A673 (cell line): Measurements from ENCODE around the gene NBPF3. TPM values are rescaled to one million over a fixed set of nuclear protein-coding genes. Genes with fewer than 3 reads are reported as not detected.

ENCODE experiments used
- BruUV-seq: library from RNA; stranded (reverse); fragments of 400-500 nt; replicated peaks from 2 replicates; lab custom pipeline; 2021; lab: Mats Ljungman, UMichigan
- CTCF ChIA-PET: fragments of 300-600 bp; sonication (Branson Sonifier 250); formaldehyde crosslinking; loops from one replicate; lab custom pipeline; 2022; ENCODE audit warnings: antibody characterized with exemption; lab: Charles Lee
- POLR2A ChIA-PET: fragments of 300-600 bp; sonication (Branson Sonifier 250); formaldehyde crosslinking; loops from one replicate; lab custom pipeline; 2022; ENCODE audit warnings: antibody characterized with exemption; ENCODE audit not compliant: low non-redundant PET; lab: Charles Lee
- DNase-seq: peaks from one replicate; pipeline ENCODE4 v3.0.0-alpha.2; 2015; ENCODE audit warnings: low spot score
- H3K27ac ChIP-seq: fragments of 200-600 bp; sonication (generic); 2 replicates; pipeline ENCODE4 v1.5.1; 2016; ENCODE audit warnings: mixed run types, low read depth, mild to moderate bottlenecking, mixed read lengths, antibody characterized with exemption, low read length; ENCODE audit not compliant: poor library complexity, severe bottlenecking
- H3K27me3 ChIP-seq: fragments of 200-600 bp; sonication (generic); replicated peaks from 2 replicates; pipeline ENCODE4 v1.6.1; 2017; ENCODE audit warnings: mixed run types, low read depth, mild to moderate bottlenecking, mixed read lengths, antibody characterized with exemption, low read length; ENCODE audit not compliant: insufficient read depth, poor library complexity
- H3K36me3 ChIP-seq: fragments of 200-600 bp; sonication (generic); 2 replicates; pipeline ENCODE4 v1.6.1; 2016; ENCODE audit warnings: mixed run types, mild to moderate bottlenecking, mixed read lengths, antibody characterized with exemption, low read length; ENCODE audit not compliant: insufficient read depth, poor library complexity, severe bottlenecking
- H3K4me1 ChIP-seq: fragments of 200-600 bp; sonication (generic); 2 replicates; pipeline ENCODE4 v1.6.1; 2017; ENCODE audit warnings: mixed run types, mild to moderate bottlenecking, mixed read lengths, antibody characterized with exemption, low read length; ENCODE audit not compliant: insufficient read depth, poor library complexity, severe bottlenecking
- H3K4me3 ChIP-seq: fragments of 200-600 bp; sonication (generic); 2 replicates; pipeline ENCODE4 v1.5.1; 2016; ENCODE audit warnings: low read depth, mixed run types, mild to moderate bottlenecking, mixed read lengths, low read length; ENCODE audit not compliant: poor library complexity, severe bottlenecking
- H3K9me3 ChIP-seq: fragments of 200-600 bp; sonication (generic); 2 replicates; pipeline ENCODE4 v1.6.1; 2016; ENCODE audit warnings: mixed run types, low read depth, mild to moderate bottlenecking, mixed read lengths, antibody characterized with exemption, low read length; ENCODE audit not compliant: poor library complexity, severe bottlenecking
- CTCF ChIP-seq: fragments of 300-800, 200-600 bp; sonication (generic); conservative IDR thresholded peaks from 2 replicates; pipeline ENCODE4 v1.5.1; 2017; ENCODE audit warnings: low read depth, mild to moderate bottlenecking, antibody characterized with exemption, low read length, moderate library complexity, mixed read lengths
- EZH2 ChIP-seq: fragments of 200-600 bp; sonication (generic); IDR thresholded peaks from 2 replicates; pipeline ENCODE4 v1.6.1; 2017; ENCODE audit warnings: borderline replicate concordance, low read depth, mild to moderate bottlenecking, mixed read lengths, antibody characterized with exemption, low read length; ENCODE audit not compliant: poor library complexity, severe bottlenecking
- intact Hi-C: fragments of 100-400 bp; cut with micrococcal nuclease; formaldehyde crosslinking; loops from one replicate; pipeline ENCODE4 v1.10.0; 2022; ENCODE audit not compliant: unreplicated experiment
- total RNA-seq: library from RNA; stranded (reverse); gene quantifications from 2 replicates; pipeline ENCODE4 v1.2.3, GENCODE V29; 2021

Gene NBPF3
- total RNA-seq, 1 experiment from 2014 or later, result 12.9 TPM

- H3K4me3 ChIP-seq, result no peak overlapping the region
- no TSS peak for BruUV-seq
- ChIA-PET CTCF (interaction anchor here (0.6 kb wide), 1 partner anchor 18 kb away, joined by 6 read pairs; no protein-coding TSS in a partner anchor), POLR2A (interaction anchor here (0.7 kb wide), 1 partner anchor 71 kb away, joined by 4 read pairs; no protein-coding TSS in a partner anchor)
- intact Hi-C loops, result no loop called here
- no peaks in the 10 kb centered on the region for H3K9me3 ChIP-seq
- DNase-seq, result no peak
- no peak overlapping the region for H3K27ac ChIP-seq
- no peaks in the 10 kb centered on the region for H3K4me1 ChIP-seq
- no peak for TF ChIP-seq EZH2
- TF ChIP-seq CTCF, result no peak
- H3K36me3 ChIP-seq, result no peaks in the 10 kb centered on the region
- H3K27me3 ChIP-seq, result no peaks in the 10 kb centered on the region
Measured at GRCh38 chr1:21520899-21521716, 81.2 kb downstream of the NBPF3 start.

GRCh38 chr1:21521717-21522060 lies 81.8 kb downstream of the NBPF3 start:
- H3K9me3 ChIP-seq, result no peaks in the 10 kb centered on the region
- intact Hi-C loops, result no loop called here
- CTCF ChIA-PET, result interaction anchor here (0.6 kb wide), 1 partner anchor 19 kb away, joined by 6 read pairs; no protein-coding TSS in a partner anchor
- H3K27me3 ChIP-seq, result no peaks in the 10 kb centered on the region
- H3K27ac ChIP-seq, result no peak overlapping the region
- H3K36me3 ChIP-seq, result no peaks in the 10 kb centered on the region
- POLR2A ChIA-PET, result interaction anchor here (0.7 kb wide), 1 partner anchor 71 kb away, joined by 4 read pairs; no protein-coding TSS in a partner anchor
- DNase-seq, result no peak
- TF ChIP-seq EZH2, result no peak
- no peak for TF ChIP-seq CTCF
- no peak overlapping the region for H3K4me3 ChIP-seq
- H3K4me1 ChIP-seq, result no peaks in the 10 kb centered on the region
- BruUV-seq, result no TSS peak

GRCh38 chr1:21522525-21523038 lies 82.6 kb downstream of the NBPF3 start:
- no peak for TF ChIP-seq EZH2
- no peak for TF ChIP-seq CTCF
- no peaks in the 10 kb centered on the region for H3K27me3 ChIP-seq
- intact Hi-C loops, result no loop called here
- no peaks in the 10 kb centered on the region for H3K4me1 ChIP-seq
- no peak overlapping the region for H3K27ac ChIP-seq
- no peaks in the 10 kb centered on the region for H3K9me3 ChIP-seq
- CTCF ChIA-PET, result no interaction called here
- no peak for DNase-seq
- H3K4me3 ChIP-seq, result no peak overlapping the region
- no TSS peak for BruUV-seq
- no peaks in the 10 kb centered on the region for H3K36me3 ChIP-seq
- POLR2A ChIA-PET, result interaction anchor here (0.7 kb wide), 1 partner anchor 28 kb away, joined by 3 read pairs; no protein-coding TSS in a partner anchor
